Activated CD4-positive, CD25-positive, alpha-beta regulatory T cell treated with anti-CD3 and anti-CD28 coated beads, Interleukin-2, amount 50 U/mL, for 24 hours (primary cell): ENCODE data around the gene GJA5.
A peak's percentile ranks its signal among the peaks of the same experiment; 100 is the strongest.
"Not testable (repeated sequence)": the region's sequence is repeated elsewhere in the genome, so short reads cannot be mapped to it uniquely, and the experiment has no call there.

ENCODE experiments used
- ATAC-seq, 2 donors: fragments of 150-1000 bp; cut with Tn5 transposase; one replicate each; pipeline ENCODE4 v1.10.0; 2021; ENCODE audit warnings: mild to moderate bottlenecking in 1 of 2, moderate library complexity in 1 of 2

Gene GJA5

GRCh38 chr1:147762233-147763024 lies 2.0 kb upstream of the GJA5 start:
- peak in 1 of 2 donors; percentile 44 for ATAC-seq

- ATAC-seq: no peak
Observed at GRCh38 chr1:147758379-147759100, 1.9 kb downstream of the GJA5 start.

- no peak for ATAC-seq
Observed at GRCh38 chr1:147757015-147757990, 3.1 kb downstream of the GJA5 start.

GRCh38 chr1:147756341-147756740 lies 4.1 kb downstream of the GJA5 start:
- ATAC-seq: no peak

- no peak for ATAC-seq
Observed at GRCh38 chr1:147754661-147755060, 5.7 kb downstream of the GJA5 start.

- no peak for ATAC-seq
Observed at GRCh38 chr1:147753081-147753480, 7.3 kb downstream of the GJA5 start.

- ATAC-seq: no peak
Observed at GRCh38 chr1:147752511-147752910, 7.9 kb downstream of the GJA5 start.

GRCh38 chr1:147751346-147751745 lies 9.1 kb downstream of the GJA5 start:
- no peak for ATAC-seq

GRCh38 chr1:147750618-147751217 lies 9.7 kb downstream of the GJA5 start:
- ATAC-seq: no peak

GRCh38 chr1:147749792-147750191 lies 10.6 kb downstream of the GJA5 start:
- ATAC-seq: no peak

GRCh38 chr1:147748676-147749350 lies 11.6 kb downstream of the GJA5 start:
- no peak for ATAC-seq

- no peak for ATAC-seq
Observed at GRCh38 chr1:147747966-147748365, 12.4 kb downstream of the GJA5 start.

- no peak for ATAC-seq
Observed at GRCh38 chr1:147745271-147745670, 15.1 kb downstream of the GJA5 start.

- no peak for ATAC-seq
Observed at GRCh38 chr1:147741065-147741464, 19.3 kb downstream of the GJA5 start.

GRCh38 chr1:147740391-147740790 lies 20.0 kb downstream of the GJA5 start:
- no peak for ATAC-seq

- ATAC-seq: no peak
Observed at GRCh38 chr1:147738739-147739476, 21.5 kb downstream of the GJA5 start.

- ATAC-seq: no peak
Observed at GRCh38 chr1:147738129-147738528, 22.3 kb downstream of the GJA5 start.

GRCh38 chr1:147736883-147737282 lies 23.5 kb downstream of the GJA5 start:
- ATAC-seq: no peak

- ATAC-seq: no peak
Observed at GRCh38 chr1:147735423-147735822, 25.0 kb downstream of the GJA5 start.

GRCh38 chr1:147734291-147734841 lies 26.0 kb downstream of the GJA5 start:
- not testable (repeated sequence) for ATAC-seq

GRCh38 chr1:147729315-147729714 lies 31.1 kb downstream of the GJA5 start:
- no peak for ATAC-seq
